HepG2 (cell line): ENCODE data around the gene CTSW. TPM values are rescaled to one million over a fixed set of nuclear protein-coding genes. Genes with fewer than 3 reads are reported as not detected.
A peak's percentile ranks its signal among the peaks of the same experiment; 100 is the strongest.

Source experiments
- DRAP1 ChIP-seq: IDR thresholded peaks from 2 replicates; pipeline ENCODE4 v1.6.1; 2016; ENCODE audit warnings: missing genetic modification reagents, missing compliant biosample characterization
- FIP1L1 ChIP-seq: fragments of 200-400 bp; formaldehyde crosslinking; IDR thresholded peaks from 2 replicates; pipeline ENCODE4 v1.6.1; 2018; ENCODE audit warnings: low read depth, mild to moderate bottlenecking, low read length, moderate library complexity, borderline replicate concordance; ENCODE audit not compliant: insufficient read depth
- IRF2 ChIP-seq: IDR thresholded peaks from 2 replicates; pipeline ENCODE4 v1.6.1; 2018; ENCODE audit warnings: missing genetic modification reagents, missing compliant biosample characterization
- KAT7 ChIP-seq: IDR thresholded peaks from 2 replicates; pipeline ENCODE4 v1.6.1; 2018; ENCODE audit warnings: borderline replicate concordance, missing compliant biosample characterization
- KDM5A ChIP-seq: fragments of 200-600 bp; sonication (generic); IDR thresholded peaks from 2 replicates; pipeline ENCODE4 v1.7.0; 2018; ENCODE audit warnings: antibody characterized with exemption, mild to moderate bottlenecking, low read length, borderline replicate concordance
- MAX ChIP-seq: IDR thresholded peaks from 2 replicates; pipeline ENCODE4 v1.6.1; 2012; ENCODE audit warnings: inconsistent platforms
- MZF1 ChIP-seq: sonication (generic); formaldehyde crosslinking; IDR thresholded peaks from 2 replicates; pipeline ENCODE4 v1.8.1; 2023; ENCODE audit warnings: mild to moderate bottlenecking, missing genetic modification reagents, borderline replicate concordance
- NCOA2 ChIP-seq: sonication (generic); formaldehyde crosslinking; IDR thresholded peaks from 2 replicates; pipeline ENCODE4 v1.8.0; 2022; ENCODE audit warnings: inconsistent platforms
- RAD21 ChIP-seq: fragments of 450-650 bp; formaldehyde crosslinking; IDR thresholded peaks from 2 replicates; pipeline ENCODE4 v1.5.0; 2020; ENCODE audit warnings: mild to moderate bottlenecking
- SKI ChIP-seq: fragments of 450-650 bp; IDR thresholded peaks from one replicate; pipeline ENCODE4 v1.6.1; 2018; ENCODE audit warnings: mild to moderate bottlenecking; ENCODE audit not compliant: partially characterized antibody
- SNAPC5 ChIP-seq: sonication (generic); formaldehyde crosslinking; IDR thresholded peaks from 2 replicates; pipeline ENCODE4 v1.8.1; 2023; ENCODE audit warnings: mild to moderate bottlenecking, missing genetic modification reagents, borderline replicate concordance
- TAF15 ChIP-seq: fragments of 200-400 bp; formaldehyde crosslinking; IDR thresholded peaks from one replicate; pipeline ENCODE4 v1.6.1; 2018; ENCODE audit warnings: mild to moderate bottlenecking, low read depth, low read length; ENCODE audit not compliant: poor library complexity, severe bottlenecking
- ZBTB1 ChIP-seq: sonication (generic); formaldehyde crosslinking; IDR thresholded peaks from 2 replicates; pipeline ENCODE4 v1.4.0; 2020; ENCODE audit warnings: missing genetic modification reagents, borderline replicate concordance
- ZBTB14 ChIP-seq: sonication (generic); formaldehyde crosslinking; IDR thresholded peaks from 2 replicates; pipeline ENCODE4 v1.4.0; 2020; ENCODE audit warnings: missing genetic modification reagents
- ZIK1 ChIP-seq: sonication (generic); formaldehyde crosslinking; IDR thresholded peaks from 2 replicates; pipeline ENCODE4 v1.5.0; 2020; ENCODE audit warnings: mild to moderate bottlenecking, low read depth, missing genetic modification reagents, borderline replicate concordance
- ZNF24 ChIP-seq: fragments of 450-650 bp; IDR thresholded peaks from 2 replicates; pipeline ENCODE4 v1.6.1; 2017; ENCODE audit warnings: antibody characterized with exemption, mild to moderate bottlenecking
- ZNF407 ChIP-seq: sonication (generic); formaldehyde crosslinking; IDR thresholded peaks from one replicate; pipeline ENCODE4 v1.5.1; 2020; ENCODE audit warnings: mild to moderate bottlenecking, missing genetic modification reagents; ENCODE audit errors: not compliant biosample characterization
- ZNF446 ChIP-seq: sonication (generic); formaldehyde crosslinking; IDR thresholded peaks from 2 replicates; pipeline ENCODE4 v1.5.0; 2020; ENCODE audit warnings: mild to moderate bottlenecking, missing genetic modification reagents
- ZNF652 ChIP-seq: IDR thresholded peaks from 2 replicates; pipeline ENCODE4 v1.6.1; 2016; ENCODE audit warnings: low read depth, borderline replicate concordance
- ZNF672 ChIP-seq: sonication (generic); formaldehyde crosslinking; IDR thresholded peaks from 2 replicates; pipeline ENCODE4 v1.8.1; 2022; ENCODE audit warnings: missing genetic modification reagents
- ZNF740 ChIP-seq: sonication (generic); formaldehyde crosslinking; IDR thresholded peaks from 2 replicates; pipeline ENCODE4 v1.4.0; 2020; ENCODE audit warnings: missing genetic modification reagents
- polyA plus RNA-seq, 8 experiments: library from polyadenylated mRNA; depleted of rRNA in 3 of 8; stranded (reverse) in 7 of 8; unstranded in 1 of 8; fragments of >200 nt; fragmentation: Illumina TruSeq in 4 of 8; extraction: Trizol in 4 of 8; gene quantifications; 2 replicates each; pipeline versions ENCODE4 v1.2.1 to v1.2.3, GENCODE V29; 2011 to 2016; ENCODE audit warnings: low read depth in 4 of 8, missing spikeins in 1 of 8, mixed read lengths in 1 of 8; ENCODE audit not compliant: insufficient read depth in 1 of 8
- total RNA-seq, 5 experiments: library from RNA; depleted of rRNA; stranded (reverse); fragments of >200 nt; fragmentation: Illumina TruSeq; extraction: Trizol; gene quantifications; 2 replicates each; pipeline ENCODE4 v1.2.3, GENCODE V29; 2016; ENCODE audit warnings: low read depth in 1 of 5

The CTSW gene
- total and polyA plus RNA-seq, 2 of the 13 experiments (the other 11 are each of a cell fraction or from before 2014, with no cell fraction given), result 0.09 TPM; not detected in 1

GRCh38 chr11:65919141-65919572, 39.5 kb downstream of the CTSW start, which contains the start of gene DRAP1 (continued):
- TF ChIP-seq MZF1 (CRISPR knock-in tag) (no peak), KDM5A (no peak), ZBTB14 (peak; percentile 59), NCOA2 (CRISPR knock-in tag) (peak; percentile 79), ZNF740 (peak; percentile 34; the same call in 1 of the 2 replicates), TAF15 (no peak), ZBTB1 (CRISPR knock-in tag) (no peak), IRF2 (CRISPR knock-in tag) (peak; percentile 89), ZIK1 (CRISPR knock-in tag) (peak; percentile 74; the same call in 1 of the 2 replicates), SKI (peak; percentile 94), ZNF652 (CRISPR knock-in tag) (peak; percentile 52; the same call in 1 of the 2 replicates), FIP1L1 (no peak), RAD21 (CRISPR knock-in tag) (peak; percentile 79), DRAP1 (CRISPR knock-in tag) (no peak), MAX (peak; percentile 86), ZNF24 (no peak), KAT7 (CRISPR knock-in tag) (no peak), ZNF407 (no peak), ZNF446 (CRISPR knock-in tag) (peak; percentile 44; the same call in 1 of the 2 replicates), SNAPC5 (CRISPR knock-in tag) (no peak), ZNF672 (CRISPR knock-in tag) (no peak)
